Measurements from ENCODE around the gene PLGRKT. TPM values are rescaled to one million over a fixed set of nuclear protein-coding genes. Genes with fewer than 3 reads are reported as not detected.
"Not testable (repeated sequence)": the region's sequence is repeated elsewhere in the genome, so short reads cannot be mapped to it uniquely, and the experiment has no call there.

PLGRKT gene
- total RNA-seq, 1 experiment from 2014 or later, result 5.0 TPM

DNA sequence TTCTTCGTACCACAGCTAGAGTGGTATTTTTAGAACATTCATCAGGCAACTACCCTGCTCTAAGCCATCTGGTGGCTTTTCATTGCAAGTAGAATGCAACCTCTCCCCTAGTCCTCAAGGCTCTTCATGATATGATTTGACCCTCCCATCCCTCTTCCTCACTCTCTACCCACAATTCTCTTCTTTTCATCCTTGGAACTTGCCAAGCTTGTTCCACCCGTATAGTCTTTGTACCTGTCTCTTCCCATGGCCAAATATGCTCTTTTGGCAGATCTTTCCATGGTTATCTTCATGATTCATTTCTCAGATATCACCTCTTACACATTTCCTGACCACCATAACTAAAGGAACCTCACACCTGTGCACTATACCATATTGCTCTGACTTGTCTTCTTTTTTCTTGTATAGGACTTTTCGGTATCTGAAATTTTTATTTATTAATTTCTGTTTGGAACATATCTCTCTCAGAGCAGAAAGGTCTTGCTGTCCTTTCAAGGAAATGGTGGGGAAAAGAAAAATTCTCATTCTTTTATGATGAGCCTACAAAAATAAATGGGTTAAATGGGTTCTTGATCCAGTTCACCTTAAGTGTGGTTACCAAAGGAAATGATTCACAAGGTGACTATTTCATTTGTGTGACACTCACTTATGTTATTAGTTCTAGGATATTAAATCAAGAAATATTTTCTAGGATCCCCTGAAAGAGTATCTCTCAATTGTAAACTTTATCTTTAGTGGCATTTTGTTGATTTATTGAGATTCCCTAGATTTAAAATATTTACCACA, 8.9 kb upstream of the PLGRKT start:
- H3K4me3 ChIP-seq (ENCODE audit: low read depth, low read length), result no peak overlapping the region
- H3K36me3 ChIP-seq (ENCODE audit: control insufficient read depth, insufficient read depth, low read length), result no peaks in the 10 kb centered on the region
- Mint-ChIP-seq H3K36me3 (ENCODE audit: insufficient read depth, unreplicated experiment) (peaks cover 6% of the 10 kb centered on the region), H3K9me3 (ENCODE audit: unreplicated experiment) (no peaks in the 10 kb centered on the region), H3K4me3 (ENCODE audit: unreplicated experiment) (no peak overlapping the region), H3K27me3 (ENCODE audit: insufficient read depth, unreplicated experiment) (peaks cover 3% of the 10 kb centered on the region), H3K4me1 (ENCODE audit: low read depth, unreplicated experiment) (peaks cover 7% of the 10 kb centered on the region), H3K27ac (ENCODE audit: unreplicated experiment) (no peak overlapping the region)
- intact Hi-C loops (cut with micrococcal nuclease; ENCODE audit: unreplicated experiment), result loop anchor here (10.0 kb wide), 1 partner anchor 182 kb away; no protein-coding TSS in a partner anchor
- BruUV-seq (replicated peaks), result no TSS peak
- H3K4me1 ChIP-seq, result no peaks in the 10 kb centered on the region
- POLR2A ChIA-PET, result no interaction called here
- TF ChIP-seq, protein P1, sequence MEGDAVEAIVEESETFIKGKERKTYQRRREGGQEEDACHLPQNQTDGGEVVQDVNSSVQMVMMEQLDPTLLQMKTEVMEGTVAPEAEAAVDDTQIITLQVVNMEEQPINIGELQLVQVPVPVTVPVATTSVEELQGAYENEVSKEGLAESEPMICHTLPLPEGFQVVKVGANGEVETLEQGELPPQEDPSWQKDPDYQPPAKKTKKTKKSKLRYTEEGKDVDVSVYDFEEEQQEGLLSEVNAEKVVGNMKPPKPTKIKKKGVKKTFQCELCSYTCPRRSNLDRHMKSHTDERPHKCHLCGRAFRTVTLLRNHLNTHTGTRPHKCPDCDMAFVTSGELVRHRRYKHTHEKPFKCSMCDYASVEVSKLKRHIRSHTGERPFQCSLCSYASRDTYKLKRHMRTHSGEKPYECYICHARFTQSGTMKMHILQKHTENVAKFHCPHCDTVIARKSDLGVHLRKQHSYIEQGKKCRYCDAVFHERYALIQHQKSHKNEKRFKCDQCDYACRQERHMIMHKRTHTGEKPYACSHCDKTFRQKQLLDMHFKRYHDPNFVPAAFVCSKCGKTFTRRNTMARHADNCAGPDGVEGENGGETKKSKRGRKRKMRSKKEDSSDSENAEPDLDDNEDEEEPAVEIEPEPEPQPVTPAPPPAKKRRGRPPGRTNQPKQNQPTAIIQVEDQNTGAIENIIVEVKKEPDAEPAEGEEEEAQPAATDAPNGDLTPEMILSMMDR (IDR thresholded peaks at IDR 0.05; ENCODE audit: insufficient read depth in 1 of 2, low read depth in 1 of 2, low read length in 1 of 2, severe bottlenecking in 1 of 2, unreplicated experiment in 1 of 2), result no peak
- H3K9me3 ChIP-seq, result no peaks in the 10 kb centered on the region
- CTCF ChIA-PET, result no interaction called here
- no peaks in the 10 kb centered on the region for H3K27me3 ChIP-seq (replicated peaks; ENCODE audit: control insufficient read depth, insufficient read depth, low read length)
- DNase-seq, result no peak

DNA sequence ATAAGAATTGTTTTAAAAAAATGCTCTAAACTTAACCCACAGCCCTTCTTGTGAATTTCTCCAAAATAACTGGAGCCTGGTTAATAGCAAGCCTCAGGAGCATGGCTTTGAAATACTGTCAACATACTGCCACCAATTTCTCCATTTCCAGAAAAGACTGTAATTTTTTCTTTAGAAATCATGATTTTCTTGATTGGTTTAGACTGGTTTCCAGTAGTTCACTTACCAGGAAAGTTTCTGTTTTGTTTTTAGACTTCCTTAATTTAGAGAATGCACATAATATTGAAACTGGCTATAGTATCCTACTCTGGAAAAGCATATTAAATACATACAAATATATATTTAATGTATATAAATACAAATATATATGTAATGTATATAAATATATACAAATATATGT, 8.2 kb upstream of the PLGRKT start:
- peaks cover 3% of the 10 kb centered on the region for H3K27me3 Mint-ChIP-seq (ENCODE audit: insufficient read depth, unreplicated experiment)
- H3K4me1 Mint-ChIP-seq (ENCODE audit: low read depth, unreplicated experiment), result peaks cover 7% of the 10 kb centered on the region
- H3K27ac Mint-ChIP-seq (ENCODE audit: unreplicated experiment), result no peak overlapping the region
- BruUV-seq (replicated peaks), result no TSS peak
- H3K4me3 ChIP-seq (ENCODE audit: low read depth, low read length), result no peak overlapping the region
- no peak overlapping the region for H3K4me3 Mint-ChIP-seq (ENCODE audit: unreplicated experiment)
- TF ChIP-seq, protein P1 (IDR thresholded peaks at IDR 0.05; ENCODE audit: insufficient read depth in 1 of 2, low read depth in 1 of 2, low read length in 1 of 2, severe bottlenecking in 1 of 2, unreplicated experiment in 1 of 2), result no peak
- DNase-seq, result no peak
- H3K36me3 ChIP-seq (ENCODE audit: control insufficient read depth, insufficient read depth, low read length), result no peaks in the 10 kb centered on the region
- ChIA-PET CTCF (no interaction called here), POLR2A (no interaction called here)
- H3K36me3 Mint-ChIP-seq (ENCODE audit: insufficient read depth, unreplicated experiment), result peaks cover 6% of the 10 kb centered on the region
- no peaks in the 10 kb centered on the region for H3K27me3 ChIP-seq (replicated peaks; ENCODE audit: control insufficient read depth, insufficient read depth, low read length)
- H3K9me3 ChIP-seq, result no peaks in the 10 kb centered on the region
- intact Hi-C loops (cut with micrococcal nuclease; ENCODE audit: unreplicated experiment), result loop anchor here (10.0 kb wide), 1 partner anchor 181 kb away; no protein-coding TSS in a partner anchor
- no peaks in the 10 kb centered on the region for H3K4me1 ChIP-seq
- no peaks in the 10 kb centered on the region for H3K9me3 Mint-ChIP-seq (ENCODE audit: unreplicated experiment)

DNA sequence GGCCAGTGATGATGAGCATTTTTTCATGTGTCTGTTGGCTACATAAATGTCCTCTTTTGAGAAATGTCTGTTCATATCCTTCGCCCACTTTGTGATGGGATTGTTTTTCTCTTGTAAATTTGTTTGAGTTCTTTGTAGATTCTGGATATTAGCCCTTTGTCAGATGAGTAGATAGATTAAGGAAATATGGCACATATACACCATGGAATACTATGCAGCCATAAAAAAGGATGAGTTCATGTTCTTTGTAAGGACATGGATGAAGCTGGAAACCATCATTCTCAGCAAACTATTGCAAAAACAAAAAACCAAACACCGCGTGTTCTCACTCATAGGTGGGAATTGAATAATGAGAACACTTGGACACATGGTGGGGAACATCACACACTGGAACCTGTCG, 7.4 kb upstream of the PLGRKT start:
- intact Hi-C loops (cut with micrococcal nuclease; ENCODE audit: unreplicated experiment), result loop anchor here (10.0 kb wide), 1 partner anchor 180 kb away; no protein-coding TSS in a partner anchor
- BruUV-seq (replicated peaks); H3K27me3 Mint-ChIP-seq (ENCODE audit: insufficient read depth, unreplicated experiment); H3K36me3 Mint-ChIP-seq (ENCODE audit: insufficient read depth, unreplicated experiment); H3K4me1 ChIP-seq; H3K27ac Mint-ChIP-seq (ENCODE audit: unreplicated experiment); H3K36me3 ChIP-seq (ENCODE audit: control insufficient read depth, insufficient read depth, low read length); H3K9me3 Mint-ChIP-seq (ENCODE audit: unreplicated experiment); H3K4me1 Mint-ChIP-seq (ENCODE audit: low read depth, unreplicated experiment); H3K27me3 ChIP-seq (replicated peaks; ENCODE audit: control insufficient read depth, insufficient read depth, low read length); H3K4me3 ChIP-seq (ENCODE audit: low read depth, low read length); H3K4me3 Mint-ChIP-seq (ENCODE audit: unreplicated experiment); DNase-seq; CTCF ChIA-PET; H3K9me3 ChIP-seq; POLR2A ChIA-PET: not testable (repeated sequence)
